ENCODE results near the gene DNLZ. TPM values are rescaled to one million over a fixed set of nuclear protein-coding genes. Genes with fewer than 3 reads are reported as not detected.
A peak's percentile ranks its signal among the peaks of the same experiment; 100 is the strongest.

DNLZ gene
- total RNA-seq, 2 experiments from 2014 or later, result 15.4 to 17.0 TPM

DNA sequence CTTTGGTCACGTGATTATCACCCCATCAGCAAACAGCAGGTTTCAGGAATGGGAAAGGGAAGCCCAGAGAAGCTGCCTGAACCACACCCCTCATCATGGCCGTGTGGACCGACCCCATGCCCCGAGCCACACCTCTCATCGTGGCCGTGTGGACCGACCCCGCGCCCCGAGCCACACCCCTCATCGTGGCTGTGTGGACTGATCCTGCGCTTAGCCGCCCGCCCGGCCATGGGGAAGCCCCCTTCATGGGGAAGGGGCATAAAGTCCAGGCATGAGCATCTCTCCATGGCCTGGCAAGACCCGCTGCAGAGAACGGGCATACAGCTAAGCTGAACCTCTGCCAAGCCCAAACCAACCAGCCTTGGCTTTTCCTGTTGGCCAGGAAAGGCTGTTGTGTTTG, 30.0 kb upstream of the DNLZ start:
- DNase-seq, result no peak
- no peak overlapping the region for H3K27ac Mint-ChIP-seq
- H3K4me1 Mint-ChIP-seq, result peaks cover 10% of the 10 kb centered on the region
- no peak for ATAC-seq (ENCODE audit: low read depth)
- POLR2A ChIA-PET, result interaction anchor here (1.2 kb wide), 1 partner anchor 140 kb away, joined by 3 read pairs; no protein-coding TSS in a partner anchor
- no peak overlapping the region for H3K4me3 Mint-ChIP-seq
- H3K9me3 Mint-ChIP-seq, result no peaks in the 10 kb centered on the region
- H3K36me3 Mint-ChIP-seq, result peaks cover 11% of the 10 kb centered on the region
- H3K27me3 Mint-ChIP-seq, result no peaks in the 10 kb centered on the region

DNA sequence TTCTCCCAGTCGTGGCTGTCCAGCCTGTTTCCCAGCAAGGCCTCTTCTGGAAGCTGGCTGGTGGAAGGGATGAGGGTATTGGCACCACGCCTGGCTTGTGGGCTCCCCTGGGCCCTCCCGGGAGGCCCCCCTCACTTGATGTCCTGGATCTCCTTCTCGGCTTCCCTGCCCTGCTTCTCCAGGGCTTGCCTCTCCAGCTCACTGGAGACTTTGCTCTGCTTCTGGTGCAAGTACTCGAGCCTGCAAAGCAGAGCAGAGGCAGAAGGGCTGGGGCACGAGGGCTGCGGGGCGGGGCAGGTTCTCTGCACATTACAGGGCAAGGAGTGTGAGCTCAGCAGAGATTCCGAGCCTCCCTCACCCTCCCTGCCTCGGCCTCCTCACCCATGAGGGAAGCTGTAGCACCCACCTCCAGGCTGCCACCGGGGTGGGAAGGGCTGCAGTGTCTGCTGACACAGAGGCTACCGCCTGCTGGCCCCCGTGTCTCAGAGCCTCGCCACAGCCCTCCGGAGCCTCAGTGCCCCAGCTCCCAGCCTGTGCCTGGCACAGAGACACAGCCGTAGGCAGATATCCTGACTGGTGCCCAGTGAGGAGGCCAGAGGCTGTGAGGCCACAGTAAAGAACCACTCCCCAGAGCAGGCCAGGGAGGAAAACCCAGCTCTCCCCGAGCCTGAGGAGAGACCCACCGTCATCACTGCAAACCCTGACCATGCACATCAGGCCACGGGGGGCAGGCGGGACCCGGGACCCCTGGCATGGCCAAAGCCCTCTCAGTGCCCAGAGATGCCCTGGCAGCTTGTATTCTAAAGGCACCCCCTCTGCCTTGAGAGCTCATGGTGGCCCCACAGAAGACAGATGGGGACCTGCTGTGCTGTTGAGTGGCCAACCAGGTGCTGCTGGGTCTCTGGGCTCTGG, 29.2 kb upstream of the DNLZ start:
- no peak overlapping the region for H3K4me3 Mint-ChIP-seq
- DNase-seq (no peak), ATAC-seq (ENCODE audit: low read depth) (no peak)
- POLR2A ChIA-PET, result interaction anchor here (1.2 kb wide), 1 partner anchor 141 kb away, joined by 3 read pairs; no protein-coding TSS in a partner anchor
- peaks cover 6% of the 10 kb centered on the region for H3K4me1 Mint-ChIP-seq
- H3K27ac Mint-ChIP-seq, result no peak overlapping the region
- H3K36me3 Mint-ChIP-seq, result peaks cover 15% of the 10 kb centered on the region
- H3K27me3 Mint-ChIP-seq, result no peaks in the 10 kb centered on the region
- H3K9me3 Mint-ChIP-seq, result no peaks in the 10 kb centered on the region

DNA sequence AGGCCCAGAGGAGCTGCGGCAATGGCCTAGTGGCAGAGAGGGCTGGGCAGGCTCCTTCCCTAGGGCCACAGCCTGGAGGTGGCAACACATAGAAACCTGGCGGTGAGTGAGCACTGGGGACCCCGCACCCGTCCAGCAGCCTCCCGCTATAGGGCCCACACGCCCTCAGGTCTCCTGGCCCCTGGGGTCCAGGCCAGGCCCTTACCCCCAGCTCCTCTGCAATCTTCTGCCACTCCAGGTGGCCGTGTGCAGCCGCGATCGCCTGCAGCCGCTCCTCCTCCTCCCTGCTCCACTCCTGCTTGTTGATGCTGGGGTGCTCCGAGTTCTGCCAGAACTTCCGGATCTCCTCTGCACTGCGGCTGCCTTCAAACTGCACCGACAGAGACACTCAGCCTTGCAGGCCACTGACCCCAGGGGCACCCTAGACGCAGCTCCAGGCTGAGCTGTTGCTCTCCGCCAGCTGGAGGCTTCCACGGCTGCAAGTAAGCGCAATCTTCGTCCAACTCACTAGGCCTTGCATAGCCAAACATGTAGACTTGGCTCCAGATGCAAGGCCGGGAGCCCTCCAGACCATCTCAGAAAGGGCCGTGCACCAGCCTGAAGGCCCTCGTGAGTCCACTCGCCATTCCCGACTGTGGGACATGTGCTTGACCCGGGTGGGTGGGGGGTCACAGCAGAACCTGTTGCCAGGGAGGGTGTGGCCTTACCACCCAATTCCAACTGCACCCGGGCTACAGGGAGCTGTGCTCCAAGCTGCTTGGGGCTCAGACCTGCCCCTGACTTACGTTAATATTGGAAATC, 28.4 kb upstream of the DNLZ start:
- POLR2A ChIA-PET, result interaction anchor here (1.2 kb wide), 1 partner anchor 141 kb away, joined by 3 read pairs; no protein-coding TSS in a partner anchor
- no peaks in the 10 kb centered on the region for H3K9me3 Mint-ChIP-seq
- ATAC-seq (ENCODE audit: low read depth) (no peak), DNase-seq (no peak)
- no peaks in the 10 kb centered on the region for H3K27me3 Mint-ChIP-seq
- peaks cover 4% of the 10 kb centered on the region for H3K4me1 Mint-ChIP-seq
- no peak overlapping the region for H3K4me3 Mint-ChIP-seq
- H3K27ac Mint-ChIP-seq, result no peak overlapping the region
- peaks cover 18% of the 10 kb centered on the region for H3K36me3 Mint-ChIP-seq

DNA sequence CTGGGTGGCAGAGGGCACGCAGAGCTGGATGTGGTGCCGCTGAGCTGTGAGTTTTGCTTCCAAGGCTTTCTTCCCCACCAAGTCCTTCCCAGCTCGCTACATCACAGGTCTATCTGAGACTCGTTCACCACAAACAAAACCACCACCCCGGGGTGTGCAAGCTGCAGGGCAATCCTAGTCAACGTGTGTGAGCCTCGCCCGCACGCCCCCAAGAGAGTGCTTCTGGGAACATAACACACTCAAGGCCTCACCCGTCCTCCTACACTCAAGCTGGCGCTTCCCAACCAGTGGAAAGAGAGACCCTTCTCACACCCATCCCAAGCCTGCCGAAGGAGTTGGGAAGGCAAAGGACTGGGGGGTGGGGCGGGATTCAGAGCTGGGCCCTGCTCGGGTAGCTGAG, 25.9 kb upstream of the DNLZ start:
- peaks cover 30% of the 10 kb centered on the region for H3K36me3 Mint-ChIP-seq
- ATAC-seq (ENCODE audit: low read depth) (no peak), DNase-seq (no peak)
- no peaks in the 10 kb centered on the region for H3K27me3 Mint-ChIP-seq
- no peaks in the 10 kb centered on the region for H3K9me3 Mint-ChIP-seq
- no peak overlapping the region for H3K4me3 Mint-ChIP-seq
- H3K4me1 Mint-ChIP-seq, result peaks cover 18% of the 10 kb centered on the region
- POLR2A ChIA-PET, result no interaction called here
- H3K27ac Mint-ChIP-seq, result no peak overlapping the region

DNA sequence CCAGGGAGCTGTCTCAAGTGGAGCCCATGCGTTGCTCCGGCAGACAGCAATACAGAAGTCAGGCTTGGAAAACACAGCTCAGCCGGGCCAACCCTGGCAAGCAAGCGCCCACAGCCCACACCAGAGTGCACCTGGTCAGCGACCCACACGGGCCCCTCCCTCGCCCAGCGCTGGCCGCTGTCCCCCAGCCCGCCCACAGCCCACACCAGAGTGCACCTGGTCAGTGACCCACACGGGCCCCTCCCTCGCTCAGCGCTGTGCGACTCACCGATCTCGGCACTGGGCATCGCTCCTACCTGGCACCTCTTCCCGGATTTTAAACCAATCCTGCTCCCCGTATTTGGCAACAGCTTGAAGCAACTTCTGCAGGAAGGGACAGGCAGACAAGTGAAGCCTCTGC, 23.7 kb upstream of the DNLZ start:
- no peak for ATAC-seq (ENCODE audit: low read depth)
- Mint-ChIP-seq H3K27me3 (no peaks in the 10 kb centered on the region), H3K4me1 (peaks cover 21% of the 10 kb centered on the region), H3K9me3 (no peaks in the 10 kb centered on the region), H3K27ac (no peak overlapping the region), H3K36me3 (peaks cover 35% of the 10 kb centered on the region), H3K4me3 (no peak overlapping the region)
- POLR2A ChIA-PET, result no interaction called here
- DNase-seq, result no peak

DNA sequence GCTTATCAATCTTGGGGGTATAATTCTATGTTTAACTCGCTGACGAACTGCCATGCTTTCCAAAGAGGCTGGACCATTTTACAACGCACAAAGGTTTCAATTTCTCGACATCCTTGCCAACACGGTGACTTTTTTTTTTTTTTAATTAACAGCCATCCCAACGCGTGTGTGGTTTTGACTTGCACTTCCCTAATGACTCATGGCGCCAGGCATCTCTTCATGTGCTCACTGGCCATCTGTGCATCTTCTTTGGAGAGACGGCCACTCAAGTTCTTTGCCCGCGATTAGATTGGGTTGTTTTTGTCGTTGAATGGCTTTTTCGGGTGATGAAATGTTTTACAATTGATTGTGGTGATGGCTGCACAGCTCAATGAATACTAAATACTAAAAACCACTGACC, 22.5 kb upstream of the DNLZ start:
- ATAC-seq (ENCODE audit: low read depth) (no peak), DNase-seq (no peak)
- H3K9me3 Mint-ChIP-seq, result no peaks in the 10 kb centered on the region
- H3K27me3 Mint-ChIP-seq, result no peaks in the 10 kb centered on the region
- no peak overlapping the region for H3K4me3 Mint-ChIP-seq
- peaks cover 21% of the 10 kb centered on the region for H3K4me1 Mint-ChIP-seq
- POLR2A ChIA-PET, result interaction anchor here (0.7 kb wide), 1 partner anchor 259 kb away, joined by 4 read pairs; no protein-coding TSS in a partner anchor
- H3K36me3 Mint-ChIP-seq, result peaks cover 32% of the 10 kb centered on the region
- no peak overlapping the region for H3K27ac Mint-ChIP-seq

DNA sequence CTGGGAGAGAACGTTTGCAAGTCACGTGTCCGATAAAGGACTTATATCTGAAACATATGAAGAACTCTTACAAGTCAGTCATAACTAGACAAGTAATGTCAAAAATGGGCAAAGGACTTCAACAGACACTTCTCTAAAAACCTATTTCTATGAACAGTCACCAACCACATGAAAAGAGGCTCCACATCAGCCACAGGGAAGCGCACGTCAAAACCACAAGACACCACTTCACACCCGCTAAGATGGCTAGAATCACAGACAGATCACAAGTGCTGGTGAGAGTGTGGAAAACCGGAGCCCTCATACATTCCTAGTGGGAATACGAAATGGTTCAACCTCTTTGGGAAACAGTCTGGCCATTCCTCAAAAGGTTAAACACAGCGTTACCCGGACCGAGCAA, 21.5 kb upstream of the DNLZ start:
- H3K4me3 Mint-ChIP-seq, result peak overlapping the region; percentile 54
- H3K27me3 Mint-ChIP-seq, result no peaks in the 10 kb centered on the region
- H3K27ac Mint-ChIP-seq, result peak overlapping the region; percentile 14
- POLR2A ChIA-PET, result interaction anchor here (0.6 to 2.4 kb wide), 3 partner anchors 19 to 326 kb away, joined by 3 to 12 read pairs (median 5); partner anchors contain the start of gene DNLZ
- DNase-seq (peak; percentile 57), ATAC-seq (ENCODE audit: low read depth) (peak; percentile 78)
- peaks cover 21% of the 10 kb centered on the region for H3K4me1 Mint-ChIP-seq
- H3K9me3 Mint-ChIP-seq, result no peaks in the 10 kb centered on the region
- H3K36me3 Mint-ChIP-seq, result peaks cover 32% of the 10 kb centered on the region

DNA sequence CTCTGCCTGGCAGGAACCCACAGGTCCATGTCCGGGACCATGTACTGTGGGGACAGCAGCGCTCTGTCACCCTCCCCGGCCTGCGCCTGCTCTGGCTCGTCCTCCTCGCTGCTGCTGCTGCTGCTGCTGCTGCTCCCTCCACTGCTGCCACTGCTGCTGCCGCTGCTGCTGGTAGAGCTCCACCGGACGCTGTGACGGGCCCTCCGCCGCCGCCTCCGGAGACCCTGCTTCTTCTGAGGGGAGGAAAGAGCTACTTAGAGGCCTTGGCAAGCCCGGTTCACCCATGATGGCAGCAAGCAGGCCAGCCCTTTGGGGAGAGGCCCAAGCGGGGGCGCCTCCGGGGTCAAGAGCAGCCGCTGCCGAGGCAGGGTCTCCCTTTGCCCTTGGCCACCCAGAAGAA, 19.9 kb upstream of the DNLZ start:
- ATAC-seq (ENCODE audit: low read depth) (no peak), DNase-seq (no peak)
- POLR2A ChIA-PET, result interaction anchor here (2.4 kb wide), 1 partner anchor 20 kb away, joined by 12 read pairs; the partner anchor contains the start of gene DNLZ
- H3K27me3 Mint-ChIP-seq, result no peaks in the 10 kb centered on the region
- no peak overlapping the region for H3K27ac Mint-ChIP-seq
- peaks cover 28% of the 10 kb centered on the region for H3K36me3 Mint-ChIP-seq
- no peaks in the 10 kb centered on the region for H3K9me3 Mint-ChIP-seq
- H3K4me3 Mint-ChIP-seq, result no peak overlapping the region
- peaks cover 17% of the 10 kb centered on the region for H3K4me1 Mint-ChIP-seq

DNA sequence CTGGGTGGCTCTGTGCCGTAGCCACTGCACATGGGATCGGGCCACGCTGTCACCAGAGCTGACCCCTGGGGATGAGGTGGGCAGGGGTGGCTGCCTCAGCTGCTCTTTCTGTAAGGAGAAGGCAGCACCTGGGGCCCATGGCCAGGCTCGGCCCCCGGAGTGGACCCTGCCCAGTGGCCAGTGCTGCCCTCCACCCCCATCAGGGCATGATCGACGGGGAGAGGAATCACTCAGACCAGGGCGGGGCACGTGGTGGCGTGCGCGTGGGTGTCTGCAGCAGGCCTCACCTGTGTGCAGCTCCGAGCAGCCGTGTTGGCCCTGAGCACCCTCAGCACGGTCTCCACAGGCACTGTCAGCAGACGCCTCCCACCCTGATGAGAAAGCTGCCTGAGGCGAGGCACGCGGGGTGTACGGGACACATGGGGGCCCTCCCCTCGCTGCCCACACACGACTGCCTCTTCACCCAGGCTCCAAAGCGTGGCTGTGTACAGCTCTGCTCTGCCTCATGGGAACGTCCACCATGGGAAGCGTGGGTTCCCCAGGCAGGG, 18.5 kb upstream of the DNLZ start:
- no peaks in the 10 kb centered on the region for H3K27me3 Mint-ChIP-seq

DNA sequence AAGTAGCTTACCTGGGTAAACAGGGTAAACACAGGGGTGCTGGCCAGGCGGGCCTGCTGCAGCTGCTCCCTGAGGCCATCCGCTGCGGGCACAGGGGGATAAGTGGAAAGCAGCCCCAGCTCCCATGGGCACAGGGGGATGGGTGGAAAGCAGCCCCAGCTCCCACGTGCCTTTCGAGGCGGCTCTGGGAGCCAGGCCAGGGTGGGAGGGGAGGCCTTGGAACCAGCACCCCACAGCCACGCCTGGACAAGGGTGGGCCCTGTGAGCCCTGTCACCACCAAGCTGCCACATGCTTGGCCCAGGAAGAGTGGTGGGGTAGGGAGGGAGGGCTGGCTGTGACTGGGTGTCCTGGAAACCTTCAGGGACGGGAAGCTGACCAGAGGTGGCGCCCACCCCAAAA, 17.8 kb upstream of the DNLZ start:
- Mint-ChIP-seq H3K36me3 (peaks cover 16% of the 10 kb centered on the region), H3K9me3 (no peaks in the 10 kb centered on the region), H3K27ac (no peak overlapping the region), H3K27me3 (no peaks in the 10 kb centered on the region), H3K4me3 (no peak overlapping the region), H3K4me1 (peaks cover 17% of the 10 kb centered on the region)
- POLR2A ChIA-PET, result interaction anchor here (1.4 kb wide), 1 partner anchor 18 kb away, joined by 3 read pairs; no protein-coding TSS in a partner anchor
- ATAC-seq (ENCODE audit: low read depth), result no peak
- DNase-seq, result no peak

More for the DNA sequence above, 18.5 kb upstream of the DNLZ start:
- Mint-ChIP-seq H3K36me3 (peaks cover 20% of the 10 kb centered on the region), H3K4me1 (peaks cover 17% of the 10 kb centered on the region), H3K4me3 (no peak overlapping the region), H3K27ac (no peak overlapping the region), H3K9me3 (no peaks in the 10 kb centered on the region)
- POLR2A ChIA-PET, result interaction anchor here (1.4 kb wide), 1 partner anchor 19 kb away, joined by 3 read pairs; no protein-coding TSS in a partner anchor
- DNase-seq, result no peak
- no peak for ATAC-seq (ENCODE audit: low read depth)

DNA sequence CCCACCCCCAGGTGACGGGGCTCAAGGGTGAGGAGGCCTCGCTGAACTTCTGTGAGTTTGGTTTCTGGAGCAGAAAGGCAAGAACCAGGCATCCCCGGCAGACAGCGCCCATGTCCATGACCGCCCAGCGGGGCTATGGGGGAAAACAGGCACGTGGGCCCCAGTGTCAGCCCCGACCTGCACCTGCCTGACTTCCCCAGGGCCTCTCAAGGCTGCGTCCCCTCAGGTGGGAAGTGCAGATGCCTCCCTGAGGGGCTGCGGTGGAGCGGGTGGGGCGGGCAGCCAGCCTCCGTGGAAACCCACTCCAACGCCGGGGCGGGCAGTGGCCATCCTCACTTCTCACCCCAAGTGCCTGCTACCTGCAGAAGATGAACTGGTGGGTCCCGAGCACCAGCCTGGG, 16.8 kb upstream of the DNLZ start:
- Mint-ChIP-seq H3K36me3 (peaks cover 12% of the 10 kb centered on the region), H3K4me1 (peaks cover 13% of the 10 kb centered on the region), H3K27me3 (no peaks in the 10 kb centered on the region), H3K4me3 (no peak overlapping the region), H3K9me3 (no peaks in the 10 kb centered on the region), H3K27ac (no peak overlapping the region)
- DNase-seq (no peak), ATAC-seq (ENCODE audit: low read depth) (no peak)
- POLR2A ChIA-PET, result no interaction called here

DNA sequence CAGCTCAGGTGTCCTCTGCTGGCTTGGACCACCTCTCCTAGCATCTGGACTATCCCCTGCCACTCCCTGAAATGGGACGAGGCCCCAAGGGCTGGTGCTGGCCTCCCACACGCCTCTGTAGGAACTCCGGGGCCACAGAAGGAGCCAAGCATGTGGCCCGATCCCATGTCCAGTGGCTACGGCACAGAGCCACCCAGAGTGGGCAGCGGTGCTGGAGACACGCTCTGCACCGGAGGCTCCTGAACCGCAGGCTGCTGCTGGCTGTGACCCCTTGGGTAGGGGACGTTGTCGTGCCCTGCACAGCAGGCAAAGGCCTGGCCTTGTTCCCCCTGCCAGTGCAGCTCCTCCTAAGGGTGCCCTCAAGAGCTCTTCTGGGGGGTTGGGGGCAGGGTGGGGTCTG, 16.3 kb upstream of the DNLZ start:
- no peaks in the 10 kb centered on the region for H3K9me3 Mint-ChIP-seq
- no peak for ATAC-seq (ENCODE audit: low read depth)
- H3K36me3 Mint-ChIP-seq, result peaks cover 10% of the 10 kb centered on the region
- POLR2A ChIA-PET, result no interaction called here
- no peaks in the 10 kb centered on the region for H3K27me3 Mint-ChIP-seq
- H3K27ac Mint-ChIP-seq, result no peak overlapping the region
- H3K4me1 Mint-ChIP-seq, result peaks cover 8% of the 10 kb centered on the region
- H3K4me3 Mint-ChIP-seq, result no peak overlapping the region
- no peak for DNase-seq

DNA sequence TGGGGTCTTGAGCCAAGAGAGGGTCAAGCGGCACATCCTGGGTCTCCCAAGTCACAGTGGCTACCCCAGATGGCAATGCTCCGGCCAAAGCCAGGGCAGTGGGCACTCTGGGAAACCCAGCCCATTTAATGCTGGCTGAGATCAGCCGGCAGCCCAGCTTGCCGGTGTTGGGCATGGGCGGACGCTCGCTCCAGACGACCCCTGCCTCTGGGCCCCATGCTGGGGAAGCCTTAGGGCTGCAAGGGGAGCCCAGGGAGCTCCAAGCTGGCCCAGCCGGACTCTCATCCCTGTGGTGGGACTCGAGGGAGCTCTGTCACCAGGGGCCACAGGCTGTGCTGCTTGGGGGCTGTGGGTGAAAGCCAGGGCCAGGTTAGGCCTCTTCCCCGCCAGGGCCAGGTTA, 15.9 kb upstream of the DNLZ start:
- POLR2A ChIA-PET, result no interaction called here
- H3K27ac Mint-ChIP-seq, result no peak overlapping the region
- peaks cover 6% of the 10 kb centered on the region for H3K36me3 Mint-ChIP-seq
- no peaks in the 10 kb centered on the region for H3K27me3 Mint-ChIP-seq
- H3K4me3 Mint-ChIP-seq, result no peak overlapping the region
- ATAC-seq (ENCODE audit: low read depth) (no peak), DNase-seq (no peak)
- no peaks in the 10 kb centered on the region for H3K9me3 Mint-ChIP-seq
- H3K4me1 Mint-ChIP-seq, result peaks cover 3% of the 10 kb centered on the region
